NCI-H510A (cell line): ENCODE measurements around the gene PLXNA1.

Experiments
- DNase-seq: peaks from one replicate; lab custom pipeline; 2025; lab: John Stamatoyannopoulos, UW

PLXNA1 gene

GRCh38 chr3:126967386-126967785, 15.5 kb upstream of the PLXNA1 start:
- no peak for DNase-seq

- no peak for DNase-seq
Observed at GRCh38 chr3:126968391-126969390, 14.2 kb upstream of the PLXNA1 start.

- DNase-seq = no peak
Observed at GRCh38 chr3:126969586-126969985, 13.3 kb upstream of the PLXNA1 start.

- DNase-seq = no peak
Observed at GRCh38 chr3:126970101-126970500, 12.8 kb upstream of the PLXNA1 start.

- DNase-seq = no peak
Observed at GRCh38 chr3:126970921-126971320, 12.0 kb upstream of the PLXNA1 start.

GRCh38 chr3:126971891-126972351, 11.0 kb upstream of the PLXNA1 start:
- DNase-seq = no peak

- DNase-seq = no peak
Observed at GRCh38 chr3:126972866-126973265, 10.0 kb upstream of the PLXNA1 start.

- DNase-seq = no peak
Observed at GRCh38 chr3:126973814-126974213, 9.1 kb upstream of the PLXNA1 start.

GRCh38 chr3:126974756-126975155, 8.2 kb upstream of the PLXNA1 start:
- DNase-seq = no peak

GRCh38 chr3:126976906-126977305, 6.0 kb upstream of the PLXNA1 start:
- no peak for DNase-seq

- DNase-seq = no peak
Observed at GRCh38 chr3:126977821-126978220, 5.1 kb upstream of the PLXNA1 start.

- DNase-seq = no peak
Observed at GRCh38 chr3:126978291-126978690, 4.6 kb upstream of the PLXNA1 start.

GRCh38 chr3:126979046-126979628, 3.8 kb upstream of the PLXNA1 start:
- DNase-seq = no peak

- no peak for DNase-seq
Observed at GRCh38 chr3:126980266-126980811, 2.6 kb upstream of the PLXNA1 start.

- DNase-seq = no peak
Observed at GRCh38 chr3:126982126-126982470, 817 bp upstream of the PLXNA1 start.

- no peak for DNase-seq
Observed at GRCh38 chr3:126983276-126983652, 349 bp downstream of the PLXNA1 start.

GRCh38 chr3:126983653-126984390, 907 bp downstream of the PLXNA1 start:
- DNase-seq = no peak

- no peak for DNase-seq
Observed at GRCh38 chr3:126984391-126985131, 1.6 kb downstream of the PLXNA1 start.

GRCh38 chr3:126985132-126985985, 2.4 kb downstream of the PLXNA1 start:
- no peak for DNase-seq

GRCh38 chr3:126986001-126986400, 3.1 kb downstream of the PLXNA1 start:
- DNase-seq = no peak

- DNase-seq = no peak
Observed at GRCh38 chr3:126987129-126987528, 4.2 kb downstream of the PLXNA1 start.
